A549 (cell line): ENCODE results near the gene RNF114.

Experiments
- CHD4 ChIP-seq: fragments of 200-600 bp; sonication (generic); IDR thresholded peaks from 2 replicates; pipeline ENCODE4 v1.6.1; 2016; ENCODE audit warnings: antibody characterized with exemption, mild to moderate bottlenecking, borderline replicate concordance
- FOSB ChIP-seq: fragments of 250-450 bp; sonication (Bioruptor Pico); IDR thresholded peaks from 2 replicates; pipeline ENCODE4 v1.5.0; 2020; ENCODE audit warnings: mild to moderate bottlenecking, moderate library complexity
- HEYL ChIP-seq: fragments of 250-450 bp; sonication (Bioruptor Pico); IDR thresholded peaks from 2 replicates; pipeline ENCODE4 v1.8.0; 2021; ENCODE audit warnings: mild to moderate bottlenecking, moderate library complexity
- KDM5A ChIP-seq: fragments of 200-600 bp; sonication (generic); IDR thresholded peaks from 2 replicates; pipeline ENCODE4 v1.6.1; 2016; ENCODE audit warnings: antibody characterized with exemption, mild to moderate bottlenecking
- RARB ChIP-seq: fragments of 250-450 bp; sonication (Bioruptor Pico); IDR thresholded peaks from 2 replicates; pipeline ENCODE4 v1.8.0; 2021; ENCODE audit warnings: mild to moderate bottlenecking, moderate library complexity
- RFX5 ChIP-seq: fragments of 450-650 bp; IDR thresholded peaks from 2 replicates; pipeline ENCODE4 v1.7.1; 2014; ENCODE audit warnings: antibody characterized with exemption, mild to moderate bottlenecking, moderate library complexity
- RNF2 ChIP-seq: fragments of 200-600 bp; sonication (generic); IDR thresholded peaks from 2 replicates; pipeline ENCODE4 v1.6.1; 2016; ENCODE audit warnings: low read depth, mild to moderate bottlenecking, antibody characterized with exemption, moderate library complexity, borderline replicate concordance
- ZFP36 ChIP-seq: fragments of 450-650 bp; IDR thresholded peaks from 2 replicates; pipeline ENCODE4 v1.6.1; 2014; ENCODE audit warnings: borderline replicate concordance; ENCODE audit not compliant: partially characterized antibody
- TF ChIP-seq, protein P1 (sequence below): fragments of >200 bp; sonication (Bioruptor Twin); formaldehyde crosslinking; IDR thresholded peaks from 3 replicates; pipeline ENCODE4 v1.5.1; 2016
- TF ChIP-seq, protein P2 (sequence below): fragments of 150-350 bp; IDR thresholded peaks from 2 replicates; pipeline ENCODE4 v1.6.1; 2014; ENCODE audit warnings: low read depth, mild to moderate bottlenecking, low read length

DNA sequence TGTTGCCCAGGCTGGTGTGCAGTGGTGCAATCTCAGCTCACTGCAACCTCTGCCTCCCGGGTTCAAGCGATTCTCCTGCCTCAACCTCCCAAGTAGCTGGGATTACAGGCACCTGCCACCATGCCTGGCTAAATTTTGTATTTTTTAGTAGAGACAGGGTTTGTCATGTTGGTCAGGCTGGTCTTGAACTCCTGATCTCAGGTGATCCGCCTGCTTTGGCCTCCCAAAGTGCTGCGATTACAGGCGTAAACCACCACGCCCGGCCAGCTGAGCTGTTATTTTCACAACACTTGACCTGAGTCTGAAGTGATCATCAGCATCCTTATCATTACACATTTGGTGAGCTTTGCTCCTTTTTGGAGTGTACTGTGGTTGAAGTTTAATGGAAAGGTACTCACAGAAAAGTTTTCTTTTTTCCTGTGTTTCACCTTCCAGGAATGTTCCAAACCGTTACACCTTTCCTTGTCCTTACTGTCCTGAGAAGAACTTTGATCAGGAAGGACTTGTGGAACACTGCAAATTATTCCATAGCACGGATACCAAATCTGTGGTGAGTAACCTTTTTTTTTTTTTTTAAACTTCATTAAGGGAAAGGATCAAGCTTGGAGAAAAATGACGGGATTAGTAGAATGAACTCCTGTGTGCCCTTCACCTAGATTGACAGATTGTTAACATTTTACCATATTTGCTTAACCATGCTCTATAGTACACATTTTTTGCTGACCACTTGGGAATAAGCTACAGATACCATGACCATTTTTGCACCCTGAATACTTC lies 9.7 kb downstream of the RNF114 start:
- TF ChIP-seq, protein P1, sequence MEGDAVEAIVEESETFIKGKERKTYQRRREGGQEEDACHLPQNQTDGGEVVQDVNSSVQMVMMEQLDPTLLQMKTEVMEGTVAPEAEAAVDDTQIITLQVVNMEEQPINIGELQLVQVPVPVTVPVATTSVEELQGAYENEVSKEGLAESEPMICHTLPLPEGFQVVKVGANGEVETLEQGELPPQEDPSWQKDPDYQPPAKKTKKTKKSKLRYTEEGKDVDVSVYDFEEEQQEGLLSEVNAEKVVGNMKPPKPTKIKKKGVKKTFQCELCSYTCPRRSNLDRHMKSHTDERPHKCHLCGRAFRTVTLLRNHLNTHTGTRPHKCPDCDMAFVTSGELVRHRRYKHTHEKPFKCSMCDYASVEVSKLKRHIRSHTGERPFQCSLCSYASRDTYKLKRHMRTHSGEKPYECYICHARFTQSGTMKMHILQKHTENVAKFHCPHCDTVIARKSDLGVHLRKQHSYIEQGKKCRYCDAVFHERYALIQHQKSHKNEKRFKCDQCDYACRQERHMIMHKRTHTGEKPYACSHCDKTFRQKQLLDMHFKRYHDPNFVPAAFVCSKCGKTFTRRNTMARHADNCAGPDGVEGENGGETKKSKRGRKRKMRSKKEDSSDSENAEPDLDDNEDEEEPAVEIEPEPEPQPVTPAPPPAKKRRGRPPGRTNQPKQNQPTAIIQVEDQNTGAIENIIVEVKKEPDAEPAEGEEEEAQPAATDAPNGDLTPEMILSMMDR, result no peak
- TF ChIP-seq FOSB (CRISPR knock-in tag), result no peak
- TF ChIP-seq CHD4, result no peak
- no peak for TF ChIP-seq ZFP36
- TF ChIP-seq, protein P2, sequence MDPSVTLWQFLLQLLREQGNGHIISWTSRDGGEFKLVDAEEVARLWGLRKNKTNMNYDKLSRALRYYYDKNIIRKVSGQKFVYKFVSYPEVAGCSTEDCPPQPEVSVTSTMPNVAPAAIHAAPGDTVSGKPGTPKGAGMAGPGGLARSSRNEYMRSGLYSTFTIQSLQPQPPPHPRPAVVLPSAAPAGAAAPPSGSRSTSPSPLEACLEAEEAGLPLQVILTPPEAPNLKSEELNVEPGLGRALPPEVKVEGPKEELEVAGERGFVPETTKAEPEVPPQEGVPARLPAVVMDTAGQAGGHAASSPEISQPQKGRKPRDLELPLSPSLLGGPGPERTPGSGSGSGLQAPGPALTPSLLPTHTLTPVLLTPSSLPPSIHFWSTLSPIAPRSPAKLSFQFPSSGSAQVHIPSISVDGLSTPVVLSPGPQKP, result no peak
- TF ChIP-seq RNF2, result no peak
- no peak for TF ChIP-seq RARB (CRISPR knock-in tag)
- TF ChIP-seq HEYL (CRISPR knock-in tag), result no peak
- no peak for TF ChIP-seq RFX5
- TF ChIP-seq KDM5A, result no peak
